HG03045 (cell line): ENCODE results near the gene LEAP2.

Experiments used
- ATAC-seq: cut with Tn5 transposase; IDR thresholded peaks from one replicate; pipeline ENCODE4 v1.9.1; 2021; ENCODE audit warnings: mild to moderate bottlenecking, moderate library complexity; ENCODE audit not compliant: unreplicated experiment

The LEAP2 gene

GRCh38 chr5:132873119-132873929 lies at the start of gene LEAP2:
Gene LEAP2 (plus strand): TSS chr5:132873668. CDS start chr5:132873695, 27 bp downstream.
- no peak for ATAC-seq

GRCh38 chr5:132824426-132824825 lies 49.0 kb upstream of the LEAP2 start:
- no peak for ATAC-seq

- no peak for ATAC-seq
Measured at GRCh38 chr5:132825033-132825833, 48.2 kb upstream of the LEAP2 start.

- ATAC-seq, result no peak
Measured at GRCh38 chr5:132825834-132826391, 47.6 kb upstream of the LEAP2 start.

GRCh38 chr5:132826424-132827082 lies 46.9 kb upstream of the LEAP2 start:
- no peak for ATAC-seq

GRCh38 chr5:132827943-132828673 lies 45.4 kb upstream of the LEAP2 start:
- no peak for ATAC-seq

- no peak for ATAC-seq
Measured at GRCh38 chr5:132828846-132829494, 44.5 kb upstream of the LEAP2 start.

- peak; percentile 73 for ATAC-seq
Measured at GRCh38 chr5:132829742-132830435, 43.6 kb upstream of the LEAP2 start.

- ATAC-seq, result peak; percentile 80
Measured at GRCh38 chr5:132830436-132831094, 42.9 kb upstream of the LEAP2 start, which contains the start of gene SHROOM1. Gene SHROOM1 (minus strand): TSS chr5:132830647. CDS start chr5:132826140, 4,507 bp downstream.

GRCh38 chr5:132831095-132831860 lies 42.2 kb upstream of the LEAP2 start:
- no peak for ATAC-seq

GRCh38 chr5:132832612-132833011 lies 40.9 kb upstream of the LEAP2 start:
- no peak for ATAC-seq

- no peak for ATAC-seq
Measured at GRCh38 chr5:132834057-132834456, 39.4 kb upstream of the LEAP2 start.

- ATAC-seq, result no peak
Measured at GRCh38 chr5:132836852-132837251, 36.6 kb upstream of the LEAP2 start.

GRCh38 chr5:132837868-132838267 lies 35.6 kb upstream of the LEAP2 start:
- no peak for ATAC-seq

- ATAC-seq, result no peak
Measured at GRCh38 chr5:132838516-132839282, 34.8 kb upstream of the LEAP2 start.

- ATAC-seq, result no peak
Measured at GRCh38 chr5:132839426-132840301, 33.8 kb upstream of the LEAP2 start.
